Measurements from ENCODE around the gene ZKSCAN7.

DNA sequence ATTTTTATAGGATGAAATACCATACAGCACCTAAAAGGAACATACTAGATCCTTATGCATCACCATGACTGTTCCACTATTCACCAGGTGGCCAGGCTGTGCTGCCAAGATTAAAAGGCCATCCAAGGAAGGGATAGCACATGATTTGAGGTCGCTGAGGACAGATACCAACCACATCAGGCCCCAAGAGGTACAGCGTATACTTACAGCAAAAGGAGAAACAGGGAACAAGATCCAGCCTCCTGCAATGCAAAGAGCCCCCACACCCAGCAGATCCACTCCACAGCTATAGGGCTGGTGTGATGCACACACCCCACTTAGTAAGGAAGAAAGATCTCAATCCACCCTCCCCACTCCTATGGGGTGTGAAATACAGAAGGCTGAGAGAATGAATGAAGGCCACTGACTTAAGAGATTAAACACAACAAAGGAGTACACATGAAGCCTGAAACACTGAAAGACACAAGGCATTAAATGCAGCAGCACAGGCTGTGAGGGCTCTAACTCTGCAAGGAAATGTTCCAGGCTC, 45.5 kb upstream of the ZKSCAN7 start:
- TF ChIP-seq, protein P1, sequence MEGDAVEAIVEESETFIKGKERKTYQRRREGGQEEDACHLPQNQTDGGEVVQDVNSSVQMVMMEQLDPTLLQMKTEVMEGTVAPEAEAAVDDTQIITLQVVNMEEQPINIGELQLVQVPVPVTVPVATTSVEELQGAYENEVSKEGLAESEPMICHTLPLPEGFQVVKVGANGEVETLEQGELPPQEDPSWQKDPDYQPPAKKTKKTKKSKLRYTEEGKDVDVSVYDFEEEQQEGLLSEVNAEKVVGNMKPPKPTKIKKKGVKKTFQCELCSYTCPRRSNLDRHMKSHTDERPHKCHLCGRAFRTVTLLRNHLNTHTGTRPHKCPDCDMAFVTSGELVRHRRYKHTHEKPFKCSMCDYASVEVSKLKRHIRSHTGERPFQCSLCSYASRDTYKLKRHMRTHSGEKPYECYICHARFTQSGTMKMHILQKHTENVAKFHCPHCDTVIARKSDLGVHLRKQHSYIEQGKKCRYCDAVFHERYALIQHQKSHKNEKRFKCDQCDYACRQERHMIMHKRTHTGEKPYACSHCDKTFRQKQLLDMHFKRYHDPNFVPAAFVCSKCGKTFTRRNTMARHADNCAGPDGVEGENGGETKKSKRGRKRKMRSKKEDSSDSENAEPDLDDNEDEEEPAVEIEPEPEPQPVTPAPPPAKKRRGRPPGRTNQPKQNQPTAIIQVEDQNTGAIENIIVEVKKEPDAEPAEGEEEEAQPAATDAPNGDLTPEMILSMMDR (IDR thresholded peaks at IDR 0.05; ENCODE audit: poor library complexity, severe bottlenecking), result peak; percentile 14
- TF ChIP-seq EP300 (conservative IDR thresholded peaks at IDR 0.05; ENCODE audit: poor library complexity, severe bottlenecking) (no peak), EZH2 (IDR thresholded peaks at IDR 0.05; ENCODE audit: borderline replicate concordance, insufficient read depth, low read length, poor library complexity, severe bottlenecking) (no peak)
